ENCODE data around the gene PPARA. TPM values are rescaled to one million over a fixed set of nuclear protein-coding genes. Genes with fewer than 3 reads are reported as not detected.

PPARA gene
- polyA plus RNA-seq, 1 of the 3 experiments (the other 2 are of a cell fraction) = 4.5 TPM

DNA sequence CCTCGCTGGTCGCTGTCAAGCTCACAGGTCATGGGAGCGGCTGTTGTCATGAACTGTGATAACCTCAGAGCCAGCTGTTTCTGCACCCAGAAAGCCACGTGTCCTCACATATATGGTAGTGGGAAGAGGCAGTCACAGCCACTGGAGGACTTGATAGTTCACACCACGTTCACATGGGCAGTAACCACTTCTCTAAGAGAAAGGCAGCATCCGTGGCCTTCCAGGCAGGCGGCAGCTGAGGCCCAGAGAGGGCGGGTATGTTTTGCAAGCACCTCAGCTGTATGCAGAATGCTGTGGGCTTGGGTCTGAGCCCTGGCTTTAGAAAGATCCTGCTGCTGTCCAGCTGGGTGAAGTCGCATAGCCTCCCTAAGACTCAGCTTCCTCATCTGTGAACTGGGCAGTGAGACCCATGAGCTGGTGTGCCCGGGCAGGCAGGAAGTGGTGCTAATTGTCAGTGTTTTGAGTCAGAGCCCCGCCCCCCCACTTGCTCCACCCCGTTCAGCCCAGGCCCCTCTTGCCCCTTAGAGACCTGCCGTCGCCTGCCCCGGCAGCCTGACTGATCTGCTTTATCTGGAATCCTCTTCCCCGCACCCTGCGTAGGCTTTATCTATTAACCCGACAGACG lies 130.8 kb downstream of the PPARA start:
- Histone ChIP-seq H3K9me3 (no peaks in the 10 kb centered on the region), H2AFZ (ENCODE audit: low read depth) (no peak overlapping the region), H3K4me1 (ENCODE audit: control insufficient read depth in 1 of 2, insufficient read depth in 2 of 2, low read depth in 1 of 2, low read length in 1 of 2) (no peaks in the 10 kb centered on the region), H3K36me3 (replicated peaks in 1 of 2; ENCODE audit: control insufficient read depth in 1 of 2, insufficient read depth in 2 of 2, low read length in 1 of 2) (peaks cover 14 to 61% of the 10 kb centered on the region in 2 experiments), H3K79me2 (ENCODE audit: insufficient read depth) (no peaks in the 10 kb centered on the region), H3K4me3 (ENCODE audit: low read depth in 2 of 2, low read length in 1 of 2) (no peak overlapping the region), H4K20me1 (ENCODE audit: insufficient read depth) (no peaks in the 10 kb centered on the region), H3K4me2 (no peak overlapping the region), H3K27ac (ENCODE audit: low read depth in 2 of 2, low read length in 1 of 2) (no peak overlapping the region), H3F3A (replicated peaks; ENCODE audit: insufficient read depth) (no peaks in the 10 kb centered on the region), H3K9ac (no peak overlapping the region), H3K27me3 (ENCODE audit: insufficient read depth) (no peaks in the 10 kb centered on the region), H3K9me2 (no peaks in the 10 kb centered on the region)
- TF ChIP-seq MXI1 (IDR thresholded peaks at IDR 0.05; ENCODE audit: low read depth, low read length) (no peak), NRF1 (IDR thresholded peaks at IDR 0.05; ENCODE audit: low read depth, low read length) (no peak), EP300 (IDR thresholded peaks at IDR 0.05; ENCODE audit: borderline replicate concordance in 1 of 2, low read depth in 1 of 2, low read length in 1 of 2) (no peak), TEAD4 (IDR thresholded peaks at IDR 0.05; ENCODE audit: borderline replicate concordance, insufficient read depth) (no peak), TAF1 (IDR thresholded peaks at IDR 0.05; ENCODE audit: borderline replicate concordance, low read depth, low read length) (no peak), NFIC (IDR thresholded peaks at IDR 0.05; ENCODE audit: borderline replicate concordance) (no peak), CHD2 (IDR thresholded peaks at IDR 0.05; ENCODE audit: low read length, partially characterized antibody) (no peak), FOXM1 (IDR thresholded peaks at IDR 0.05; ENCODE audit: low read depth) (no peak), FOXJ3 (CRISPR knock-in tag; IDR thresholded peaks at IDR 0.05) (no peak), USF1 (IDR thresholded peaks at IDR 0.05; ENCODE audit: borderline replicate concordance, low read depth) (no peak), YY1 (IDR thresholded peaks at IDR 0.05; ENCODE audit: low read depth) (no peak), MEF2A (IDR thresholded peaks at IDR 0.05; ENCODE audit: borderline replicate concordance, low read depth) (no peak), GABPA (IDR thresholded peaks at IDR 0.05; ENCODE audit: low read depth) (no peak), RAD21 (IDR thresholded peaks at IDR 0.05; ENCODE audit: low read length) (no peak)
- TF ChIP-seq, protein P1, sequence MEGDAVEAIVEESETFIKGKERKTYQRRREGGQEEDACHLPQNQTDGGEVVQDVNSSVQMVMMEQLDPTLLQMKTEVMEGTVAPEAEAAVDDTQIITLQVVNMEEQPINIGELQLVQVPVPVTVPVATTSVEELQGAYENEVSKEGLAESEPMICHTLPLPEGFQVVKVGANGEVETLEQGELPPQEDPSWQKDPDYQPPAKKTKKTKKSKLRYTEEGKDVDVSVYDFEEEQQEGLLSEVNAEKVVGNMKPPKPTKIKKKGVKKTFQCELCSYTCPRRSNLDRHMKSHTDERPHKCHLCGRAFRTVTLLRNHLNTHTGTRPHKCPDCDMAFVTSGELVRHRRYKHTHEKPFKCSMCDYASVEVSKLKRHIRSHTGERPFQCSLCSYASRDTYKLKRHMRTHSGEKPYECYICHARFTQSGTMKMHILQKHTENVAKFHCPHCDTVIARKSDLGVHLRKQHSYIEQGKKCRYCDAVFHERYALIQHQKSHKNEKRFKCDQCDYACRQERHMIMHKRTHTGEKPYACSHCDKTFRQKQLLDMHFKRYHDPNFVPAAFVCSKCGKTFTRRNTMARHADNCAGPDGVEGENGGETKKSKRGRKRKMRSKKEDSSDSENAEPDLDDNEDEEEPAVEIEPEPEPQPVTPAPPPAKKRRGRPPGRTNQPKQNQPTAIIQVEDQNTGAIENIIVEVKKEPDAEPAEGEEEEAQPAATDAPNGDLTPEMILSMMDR (IDR thresholded peaks at IDR 0.05) = no peak
- ChIA-PET CTCF (no interaction called here), POLR2A (interaction anchor here (1.0 kb wide), 1 partner anchor 9 kb away, joined by 3 read pairs; no protein-coding TSS in a partner anchor)
- 90% methylated on average over 15 of the region's 19 CpGs for WGBS (ENCODE audit: low lambda C conversion rate)
- DNase-seq = no peak
